ENCODE data around the gene KIF7. TPM values are rescaled to one million over a fixed set of nuclear protein-coding genes. Genes with fewer than 3 reads are reported as not detected.

Gene KIF7
- total and polyA plus RNA-seq, 2 of the 8 experiments (the other 6 are each of a cell fraction or from before 2014, with no cell fraction given): 4.9 to 14.0 TPM

DNA sequence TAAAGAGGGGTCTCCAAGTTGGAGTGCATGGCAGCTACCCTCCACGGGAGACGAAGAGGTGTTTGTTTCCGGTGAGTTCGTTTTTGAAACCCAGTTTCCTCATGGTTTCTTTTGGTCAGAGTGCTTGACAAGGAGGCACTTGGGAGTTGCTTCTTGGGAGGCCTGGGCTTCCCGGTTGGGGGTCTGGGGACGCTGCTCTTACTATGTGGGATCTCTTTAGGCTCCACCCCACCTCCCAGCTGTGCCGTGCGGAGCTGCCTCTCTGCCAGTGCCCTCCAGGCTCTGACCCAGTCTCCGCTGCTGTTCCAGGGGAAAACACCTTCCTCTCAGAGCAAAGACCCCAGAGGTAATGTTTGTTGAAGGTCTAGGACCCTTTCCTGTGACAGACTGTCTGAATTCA, 29.6 kb downstream of the KIF7 start:
- Histone ChIP-seq H2BK20ac (ENCODE audit: low read length) (no peak overlapping the region), H4K8ac (ENCODE audit: extremely low read depth, insufficient read depth, low read length) (no peak overlapping the region), H3K36me3 (ENCODE audit: control insufficient read depth in 2 of 4, insufficient read depth in 4 of 4, low read length in 3 of 4) (peaks cover 61 to 98% (median 86%) of the 10 kb centered on the region in 4 experiments), H3K18ac (ENCODE audit: extremely low read depth, low read length) (no peak overlapping the region), H4K91ac (replicated peaks; ENCODE audit: insufficient read length, low read length) (no peak overlapping the region), H3K4me3 (ENCODE audit: extremely low read depth in 1 of 4, insufficient read depth in 2 of 4, low read depth in 3 of 4, low read length in 4 of 4) (no peak overlapping the region), H3K23me2 (ENCODE audit: low read depth, low read length) (no peaks in the 10 kb centered on the region), H2AK5ac (ENCODE audit: low read depth, low read length) (no peak overlapping the region), H2BK12ac (ENCODE audit: low read depth, low read length) (no peak overlapping the region), H3K79me1 (ENCODE audit: low read depth, low read length) (peaks cover 3% of the 10 kb centered on the region; the same call in 1 of the 2 replicates), H3K14ac (ENCODE audit: insufficient read length) (no peak overlapping the region), H3K4me1 (replicated peaks in 1 of 4; ENCODE audit: control insufficient read depth in 3 of 4, insufficient read depth in 4 of 4, low read length in 3 of 4) (no peaks in the 10 kb centered on the region), H2BK15ac (ENCODE audit: low read length) (no peak overlapping the region), H2BK120ac (replicated peaks; ENCODE audit: low read depth, low read length) (no peak overlapping the region), H3K23ac (ENCODE audit: insufficient read length) (no peak overlapping the region), H4K5ac (ENCODE audit: insufficient read length, low read depth, low read length) (no peak overlapping the region), H3K9ac (replicated peaks in 1 of 4; ENCODE audit: extremely low read depth in 1 of 4, low read depth in 3 of 4, low read length in 3 of 4) (no peak overlapping the region), H3K56ac (replicated peaks; ENCODE audit: insufficient read length, low read depth, low read length) (no peak overlapping the region), H4K20me1 (replicated peaks in 1 of 2; ENCODE audit: control insufficient read depth in 1 of 2, insufficient read depth in 2 of 2, low read length in 2 of 2) (peaks cover 8 to 33% of the 10 kb centered on the region in 2 experiments), H3K4me2 (ENCODE audit: insufficient read depth in 1 of 2, low read depth in 2 of 2, low read length in 2 of 2) (no peak overlapping the region), H3K79me2 (ENCODE audit: control insufficient read depth in 1 of 2, insufficient read depth in 2 of 2, low read length in 2 of 2) (no peaks in the 10 kb centered on the region), H2AFZ (ENCODE audit: low read length) (no peak overlapping the region), H2BK5ac (ENCODE audit: low read depth, low read length) (no peak overlapping the region), H3K27me3 (replicated peaks in 1 of 4; ENCODE audit: control insufficient read depth in 3 of 4, extremely low read depth in 1 of 4, insufficient read depth in 3 of 4, low read length in 3 of 4) (no peaks in the 10 kb centered on the region), H3K9me3 (ENCODE audit: insufficient read depth in 2 of 2, low read depth in 1 of 2, low read length in 1 of 2) (peaks cover 0 to 3% of the 10 kb centered on the region in 2 experiments; a peak in 1 of 4 replicates), H3K27ac (ENCODE audit: low read depth, low read length) (no peak overlapping the region), H3K4ac (replicated peaks; ENCODE audit: insufficient read length, low read depth, low read length) (no peak overlapping the region)
- ChIA-PET POLR2A (ENCODE audit: partially characterized antibody) (interaction anchor here (1.1 to 1.2 kb wide), 2 partner anchors 9 to 37 kb away, joined by 3 read pairs; no protein-coding TSS in a partner anchor), CTCF (ENCODE audit: partially characterized antibody) (interaction anchor here (4.1 kb wide), 1 partner anchor 21 kb away, joined by 18 read pairs; no protein-coding TSS in a partner anchor)
- 92% methylated on average over 9 of the region's 9 CpGs; no CpG with 5 or more reads in 1 of the 2 experiments for WGBS, 2 experiments (ENCODE audit: extremely low coverage in 1 of 2, insufficient coverage in 1 of 2, insufficient read length in 1 of 2, insufficient replicate concordance in 2 of 2, low coverage in 1 of 2, low lambda C conversion rate in 2 of 2, missing lambda C conversion rate in 1 of 2)
- TF ChIP-seq GTF2F1 (IDR thresholded peaks at IDR 0.05; ENCODE audit: borderline replicate concordance, low read depth, low read length) (no peak), TAF1 (IDR thresholded peaks at IDR 0.05; ENCODE audit: low read depth, low read length) (no peak), SIN3A (conservative IDR thresholded peaks at IDR 0.05 in 1 of 2, IDR thresholded peaks at IDR 0.05 in 1 of 2; ENCODE audit: low read depth in 1 of 2, low read length in 2 of 2) (no peak), RNF2 (IDR thresholded peaks at IDR 0.05; ENCODE audit: borderline replicate concordance, low read depth, low read length, missing control alignments, poor library complexity, severe bottlenecking) (no peak), BACH1 (IDR thresholded peaks at IDR 0.05; ENCODE audit: low read length) (no peak)
- TF ChIP-seq, protein P1, sequence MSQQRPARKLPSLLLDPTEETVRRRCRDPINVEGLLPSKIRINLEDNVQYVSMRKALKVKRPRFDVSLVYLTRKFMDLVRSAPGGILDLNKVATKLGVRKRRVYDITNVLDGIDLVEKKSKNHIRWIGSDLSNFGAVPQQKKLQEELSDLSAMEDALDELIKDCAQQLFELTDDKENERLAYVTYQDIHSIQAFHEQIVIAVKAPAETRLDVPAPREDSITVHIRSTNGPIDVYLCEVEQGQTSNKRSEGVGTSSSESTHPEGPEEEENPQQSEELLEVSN (IDR thresholded peaks at IDR 0.05): no peak
- TF ChIP-seq, protein P2, sequence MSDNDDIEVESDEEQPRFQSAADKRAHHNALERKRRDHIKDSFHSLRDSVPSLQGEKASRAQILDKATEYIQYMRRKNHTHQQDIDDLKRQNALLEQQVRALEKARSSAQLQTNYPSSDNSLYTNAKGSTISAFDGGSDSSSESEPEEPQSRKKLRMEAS (IDR thresholded peaks at IDR 0.05): no peak
- no peak for FAIRE-seq
- no peak for DNase-seq (ENCODE audit: low read depth in 1 of 2, low spot score in 2 of 2)
